GDM1 (cell line): Measurements from ENCODE around the gene ATAD3A.

Experiments used
- DNase-seq: peaks from one replicate; lab custom pipeline; 2025; lab: John Stamatoyannopoulos, UW

The ATAD3A gene

GRCh38 chr1:1583347-1584010 is 71.5 kb downstream of the ATAD3A start:
- no peak for DNase-seq
